IPS-NIHi7 (cell line): Measurements from ENCODE around the gene FOXO3.

Experiments used
- DNase-seq: peaks from one replicate; pipeline ENCODE4 v3.0.0; 2012; ENCODE audit warnings: mixed read lengths; ENCODE audit errors: extremely low spot score

Gene FOXO3

GRCh38 chr6:108594640-108595039 is 33.9 kb downstream of the FOXO3 start:
- no peak for DNase-seq

GRCh38 chr6:108596956-108597355 is 36.2 kb downstream of the FOXO3 start:
- DNase-seq = no peak

GRCh38 chr6:108597572-108598304 is 37.0 kb downstream of the FOXO3 start:
- no peak for DNase-seq

GRCh38 chr6:108598305-108598863 is 37.7 kb downstream of the FOXO3 start:
- DNase-seq = no peak

- no peak for DNase-seq
Measured at GRCh38 chr6:108604156-108604555, 43.4 kb downstream of the FOXO3 start.

- no peak for DNase-seq
Measured at GRCh38 chr6:108606250-108606690, 45.6 kb downstream of the FOXO3 start.

GRCh38 chr6:108608453-108609275 is 47.9 kb downstream of the FOXO3 start:
- DNase-seq = no peak

- no peak for DNase-seq
Measured at GRCh38 chr6:108609276-108609769, 48.6 kb downstream of the FOXO3 start.

GRCh38 chr6:108610270-108610839 is 49.6 kb downstream of the FOXO3 start:
- no peak for DNase-seq

GRCh38 chr6:108610957-108611586 is 50.4 kb downstream of the FOXO3 start:
- no peak for DNase-seq

- no peak for DNase-seq
Measured at GRCh38 chr6:108612852-108613251, 52.1 kb downstream of the FOXO3 start.

GRCh38 chr6:108616544-108616943 is 55.8 kb downstream of the FOXO3 start:
- no peak for DNase-seq

GRCh38 chr6:108616973-108617372 is 56.3 kb downstream of the FOXO3 start:
- no peak for DNase-seq

- DNase-seq = no peak
Measured at GRCh38 chr6:108618623-108619152, 58.0 kb downstream of the FOXO3 start.

GRCh38 chr6:108619431-108620197 is 58.9 kb downstream of the FOXO3 start:
- DNase-seq = no peak

- DNase-seq = peak; percentile 33
Measured at GRCh38 chr6:108621117-108621516, 60.4 kb downstream of the FOXO3 start.

- DNase-seq = no peak
Measured at GRCh38 chr6:108622641-108623298, 62.1 kb downstream of the FOXO3 start.

GRCh38 chr6:108623995-108624394 is 63.3 kb downstream of the FOXO3 start:
- no peak for DNase-seq

- no peak for DNase-seq
Measured at GRCh38 chr6:108625581-108625980, 64.9 kb downstream of the FOXO3 start.

- no peak for DNase-seq
Measured at GRCh38 chr6:108626777-108627176, 66.1 kb downstream of the FOXO3 start.
